ENCODE measurements around the gene EMC8. TPM values are rescaled to one million over a fixed set of nuclear protein-coding genes. Genes with fewer than 3 reads are reported as not detected.

EMC8 gene
- total RNA-seq, 1 donor from 2014 or later, result 49.5 TPM

GRCh38 chr16:85765767-85766166 lies 33.6 kb downstream of the EMC8 start:
- intact Hi-C loops (cut with micrococcal nuclease), result no loop called here
- no peak for DNase-seq (ENCODE audit: low spot score)
- no peak overlapping the region for H3K4me3 Mint-ChIP-seq
- no peaks in the 10 kb centered on the region for H3K9me3 Mint-ChIP-seq
- H3K27ac Mint-ChIP-seq, result no peak overlapping the region
- H3K27me3 Mint-ChIP-seq (ENCODE audit: insufficient read depth), result no peaks in the 10 kb centered on the region
- no peaks in the 10 kb centered on the region for H3K4me1 Mint-ChIP-seq (ENCODE audit: low read depth)
- no peaks in the 10 kb centered on the region for H3K36me3 Mint-ChIP-seq (ENCODE audit: low read depth)

GRCh38 chr16:85765211-85765610 lies 34.1 kb downstream of the EMC8 start:
- intact Hi-C loops (cut with micrococcal nuclease), result no loop called here
- no peak overlapping the region for H3K27ac Mint-ChIP-seq
- H3K4me1 Mint-ChIP-seq (ENCODE audit: low read depth), result no peaks in the 10 kb centered on the region
- no peak overlapping the region for H3K4me3 Mint-ChIP-seq
- no peaks in the 10 kb centered on the region for H3K36me3 Mint-ChIP-seq (ENCODE audit: low read depth)
- H3K27me3 Mint-ChIP-seq (ENCODE audit: insufficient read depth), result no peaks in the 10 kb centered on the region
- no peaks in the 10 kb centered on the region for H3K9me3 Mint-ChIP-seq
- no peak for DNase-seq (ENCODE audit: low spot score)

- no peak overlapping the region for H3K27ac Mint-ChIP-seq
- no peaks in the 10 kb centered on the region for H3K36me3 Mint-ChIP-seq (ENCODE audit: low read depth)
- peaks cover 13% of the 10 kb centered on the region for H3K27me3 Mint-ChIP-seq (ENCODE audit: insufficient read depth)
- DNase-seq (ENCODE audit: low spot score), result no peak
- no peaks in the 10 kb centered on the region for H3K9me3 Mint-ChIP-seq
- intact Hi-C loops (cut with micrococcal nuclease), result no loop called here
- no peak overlapping the region for H3K4me3 Mint-ChIP-seq
- H3K4me1 Mint-ChIP-seq (ENCODE audit: low read depth), result no peaks in the 10 kb centered on the region
Measured at GRCh38 chr16:85763616-85764015, 35.7 kb downstream of the EMC8 start.

GRCh38 chr16:85762970-85763369 lies 36.4 kb downstream of the EMC8 start:
- H3K36me3 Mint-ChIP-seq (ENCODE audit: low read depth), result no peaks in the 10 kb centered on the region
- H3K4me1 Mint-ChIP-seq (ENCODE audit: low read depth), result no peaks in the 10 kb centered on the region
- intact Hi-C loops (cut with micrococcal nuclease), result no loop called here
- DNase-seq (ENCODE audit: low spot score), result no peak
- H3K4me3 Mint-ChIP-seq, result no peak overlapping the region
- no peak overlapping the region for H3K27ac Mint-ChIP-seq
- H3K27me3 Mint-ChIP-seq (ENCODE audit: insufficient read depth), result peaks cover 13% of the 10 kb centered on the region
- H3K9me3 Mint-ChIP-seq, result no peaks in the 10 kb centered on the region

GRCh38 chr16:85761861-85762260 lies 37.5 kb downstream of the EMC8 start:
- Mint-ChIP-seq H3K4me1 (ENCODE audit: low read depth) (no peaks in the 10 kb centered on the region), H3K27ac (no peak overlapping the region), H3K36me3 (ENCODE audit: low read depth) (no peaks in the 10 kb centered on the region), H3K9me3 (no peaks in the 10 kb centered on the region), H3K4me3 (no peak overlapping the region), H3K27me3 (ENCODE audit: insufficient read depth) (peaks cover 18% of the 10 kb centered on the region)
- no peak for DNase-seq (ENCODE audit: low spot score)
- intact Hi-C loops (cut with micrococcal nuclease), result no loop called here

- intact Hi-C loops (cut with micrococcal nuclease), result no loop called here
- H3K4me1 Mint-ChIP-seq (ENCODE audit: low read depth), result no peaks in the 10 kb centered on the region
- no peaks in the 10 kb centered on the region for H3K36me3 Mint-ChIP-seq (ENCODE audit: low read depth)
- H3K9me3 Mint-ChIP-seq, result no peaks in the 10 kb centered on the region
- peaks cover 18% of the 10 kb centered on the region for H3K27me3 Mint-ChIP-seq (ENCODE audit: insufficient read depth)
- DNase-seq (ENCODE audit: low spot score), result no peak
- H3K4me3 Mint-ChIP-seq, result no peak overlapping the region
- no peak overlapping the region for H3K27ac Mint-ChIP-seq
Measured at GRCh38 chr16:85759631-85760419, 39.5 kb downstream of the EMC8 start.

- H3K9me3 Mint-ChIP-seq, result no peaks in the 10 kb centered on the region
- no peak overlapping the region for H3K27ac Mint-ChIP-seq
- no peak for DNase-seq (ENCODE audit: low spot score)
- peaks cover 18% of the 10 kb centered on the region for H3K27me3 Mint-ChIP-seq (ENCODE audit: insufficient read depth)
- H3K4me3 Mint-ChIP-seq, result no peak overlapping the region
- intact Hi-C loops (cut with micrococcal nuclease), result no loop called here
- H3K4me1 Mint-ChIP-seq (ENCODE audit: low read depth), result no peaks in the 10 kb centered on the region
- no peaks in the 10 kb centered on the region for H3K36me3 Mint-ChIP-seq (ENCODE audit: low read depth)
Measured at GRCh38 chr16:85759136-85759535, 40.2 kb downstream of the EMC8 start.

GRCh38 chr16:85757341-85757822 lies 42.0 kb downstream of the EMC8 start:
- Mint-ChIP-seq H3K4me1 (ENCODE audit: low read depth) (no peaks in the 10 kb centered on the region), H3K27ac (no peak overlapping the region), H3K4me3 (no peak overlapping the region), H3K27me3 (ENCODE audit: insufficient read depth) (peaks cover 34% of the 10 kb centered on the region), H3K9me3 (no peaks in the 10 kb centered on the region), H3K36me3 (ENCODE audit: low read depth) (no peaks in the 10 kb centered on the region)
- no peak for DNase-seq (ENCODE audit: low spot score)
- intact Hi-C loops (cut with micrococcal nuclease), result no loop called here

- no peak overlapping the region for H3K27ac Mint-ChIP-seq
- H3K27me3 Mint-ChIP-seq (ENCODE audit: insufficient read depth), result peaks cover 40% of the 10 kb centered on the region
- intact Hi-C loops (cut with micrococcal nuclease), result no loop called here
- DNase-seq (ENCODE audit: low spot score), result no peak
- no peaks in the 10 kb centered on the region for H3K36me3 Mint-ChIP-seq (ENCODE audit: low read depth)
- H3K4me3 Mint-ChIP-seq, result no peak overlapping the region
- H3K9me3 Mint-ChIP-seq, result no peaks in the 10 kb centered on the region
- no peaks in the 10 kb centered on the region for H3K4me1 Mint-ChIP-seq (ENCODE audit: low read depth)
Measured at GRCh38 chr16:85755929-85756768, 43.2 kb downstream of the EMC8 start.

- Mint-ChIP-seq H3K36me3 (ENCODE audit: low read depth) (no peaks in the 10 kb centered on the region), H3K4me3 (no peak overlapping the region), H3K4me1 (ENCODE audit: low read depth) (no peaks in the 10 kb centered on the region), H3K9me3 (no peaks in the 10 kb centered on the region), H3K27ac (no peak overlapping the region), H3K27me3 (ENCODE audit: insufficient read depth) (peaks cover 40% of the 10 kb centered on the region)
- intact Hi-C loops (cut with micrococcal nuclease), result no loop called here
- DNase-seq (ENCODE audit: low spot score), result no peak
Measured at GRCh38 chr16:85754413-85754812, 44.9 kb downstream of the EMC8 start.

GRCh38 chr16:85753976-85754375 lies 45.4 kb downstream of the EMC8 start:
- intact Hi-C loops (cut with micrococcal nuclease), result no loop called here
- Mint-ChIP-seq H3K9me3 (no peaks in the 10 kb centered on the region), H3K36me3 (ENCODE audit: low read depth) (no peaks in the 10 kb centered on the region), H3K4me3 (no peak overlapping the region), H3K27ac (no peak overlapping the region), H3K4me1 (ENCODE audit: low read depth) (no peaks in the 10 kb centered on the region), H3K27me3 (ENCODE audit: insufficient read depth) (peaks cover 38% of the 10 kb centered on the region)
- no peak for DNase-seq (ENCODE audit: low spot score)

- Mint-ChIP-seq H3K9me3 (no peaks in the 10 kb centered on the region), H3K36me3 (ENCODE audit: low read depth) (no peaks in the 10 kb centered on the region), H3K27me3 (ENCODE audit: insufficient read depth) (peaks cover 39% of the 10 kb centered on the region), H3K27ac (no peak overlapping the region), H3K4me3 (no peak overlapping the region), H3K4me1 (ENCODE audit: low read depth) (no peaks in the 10 kb centered on the region)
- intact Hi-C loops (cut with micrococcal nuclease), result no loop called here
- DNase-seq (ENCODE audit: low spot score), result no peak
Measured at GRCh38 chr16:85753559-85753958, 45.8 kb downstream of the EMC8 start.
